Measurements from ENCODE around the gene RFTN1.

RFTN1 gene

GRCh38 chr3:16347548-16347947 lies 166.0 kb downstream of the RFTN1 start:
- Histone ChIP-seq H3K4ac (ENCODE audit: low read length) (no peak overlapping the region), H3K9me3 (replicated peaks in 1 of 2; ENCODE audit: control insufficient read depth in 2 of 2, insufficient read depth in 1 of 2, low read depth in 1 of 2, low read length in 2 of 2) (peaks cover 0 to 2% of the 10 kb centered on the region in 2 donors), H3K18ac (ENCODE audit: low read length) (no peak overlapping the region), H3K27me3 (ENCODE audit: control insufficient read depth in 3 of 3, insufficient read depth in 3 of 3, low read depth in 1 of 3, low read length in 3 of 3) (no peaks in the 10 kb centered on the region), H2BK12ac (ENCODE audit: low read length) (no peak overlapping the region), H2BK5ac (ENCODE audit: low read length) (no peak overlapping the region), H3K4me3 (ENCODE audit: low read length in 2 of 2) (no peak overlapping the region), H3K14ac (ENCODE audit: low read length) (no peak overlapping the region), H3K23ac (ENCODE audit: low read depth, low read length, poor library complexity) (no peak overlapping the region), H2BK120ac (ENCODE audit: low read depth, low read length) (no peak overlapping the region), H3K4me2 (ENCODE audit: insufficient read depth, low read length, poor library complexity, severe bottlenecking) (no peak overlapping the region), H3K4me1 (ENCODE audit: control insufficient read depth in 2 of 2, insufficient read depth in 1 of 2, low read depth in 1 of 2, low read length in 2 of 2) (peaks cover 5 to 6% of the 10 kb centered on the region in 2 donors), H3K9ac (ENCODE audit: low read depth, low read length, poor library complexity) (no peak overlapping the region), H3K79me1 (ENCODE audit: low read depth, low read length) (no peaks in the 10 kb centered on the region), H2AFZ (ENCODE audit: low read length) (no peak overlapping the region), H4K91ac (ENCODE audit: low read depth, low read length, poor library complexity) (no peak overlapping the region), H2BK15ac (ENCODE audit: low read length) (no peak overlapping the region), H3K27ac (replicated peaks; ENCODE audit: low read length) (no peak overlapping the region), H2AK5ac (ENCODE audit: low read depth, low read length) (no peak overlapping the region), H4K8ac (ENCODE audit: low read depth, low read length) (no peak overlapping the region), H3K36me3 (replicated peaks in 1 of 2; ENCODE audit: control insufficient read depth in 2 of 2, insufficient read depth in 2 of 2, low read length in 2 of 2) (peaks cover 4 to 7% of the 10 kb centered on the region in 2 donors)
- no peak for DNase-seq (ENCODE audit: low spot score)
- no CpG with 5 or more reads among the region's 4 CpGs for WGBS, 2 donors (ENCODE audit: extremely low coverage in 2 of 2, insufficient read length in 2 of 2, insufficient replicate concordance in 1 of 2)

GRCh38 chr3:16346413-16347081 lies 167.0 kb downstream of the RFTN1 start:
- no peak overlapping the region for H3K4ac ChIP-seq (ENCODE audit: low read length)
- H2BK120ac ChIP-seq (ENCODE audit: low read depth, low read length) = no peak overlapping the region
- peaks cover 0 to 2% of the 10 kb centered on the region in 2 donors for H3K9me3 ChIP-seq (replicated peaks in 1 of 2; ENCODE audit: control insufficient read depth in 2 of 2, insufficient read depth in 1 of 2, low read depth in 1 of 2, low read length in 2 of 2)
- H2BK5ac ChIP-seq (ENCODE audit: low read length) = no peak overlapping the region
- H3K4me3 ChIP-seq (ENCODE audit: low read length in 2 of 2) = no peak overlapping the region
- no peak overlapping the region for H3K18ac ChIP-seq (ENCODE audit: low read length)
- no peak overlapping the region for H2BK12ac ChIP-seq (ENCODE audit: low read length)
- no peak overlapping the region for H2BK15ac ChIP-seq (ENCODE audit: low read length)
- no peak overlapping the region for H3K23ac ChIP-seq (ENCODE audit: low read depth, low read length, poor library complexity)
- H2AK5ac ChIP-seq (ENCODE audit: low read depth, low read length) = no peak overlapping the region
- no peak overlapping the region for H4K91ac ChIP-seq (ENCODE audit: low read depth, low read length, poor library complexity)
- H4K8ac ChIP-seq (ENCODE audit: low read depth, low read length) = no peak overlapping the region
- no peak for DNase-seq (ENCODE audit: low spot score)
- H3K27ac ChIP-seq (replicated peaks; ENCODE audit: low read length) = no peak overlapping the region
- no peak overlapping the region for H3K14ac ChIP-seq (ENCODE audit: low read length)
- H3K79me1 ChIP-seq (ENCODE audit: low read depth, low read length) = no peaks in the 10 kb centered on the region
- no peaks in the 10 kb centered on the region for H3K27me3 ChIP-seq (ENCODE audit: control insufficient read depth in 3 of 3, insufficient read depth in 3 of 3, low read depth in 1 of 3, low read length in 3 of 3)
- H2AFZ ChIP-seq (ENCODE audit: low read length) = no peak overlapping the region
- no peak overlapping the region for H3K9ac ChIP-seq (ENCODE audit: low read depth, low read length, poor library complexity)
- H3K36me3 ChIP-seq (replicated peaks in 1 of 2; ENCODE audit: control insufficient read depth in 2 of 2, insufficient read depth in 2 of 2, low read length in 2 of 2) = peaks cover 4 to 7% of the 10 kb centered on the region in 2 donors
- WGBS, 2 donors (ENCODE audit: extremely low coverage in 2 of 2, insufficient read length in 2 of 2, insufficient replicate concordance in 1 of 2) = no CpG with 5 or more reads among the region's 7 CpGs
- peaks cover 5 to 6% of the 10 kb centered on the region in 2 donors for H3K4me1 ChIP-seq (ENCODE audit: control insufficient read depth in 2 of 2, insufficient read depth in 1 of 2, low read depth in 1 of 2, low read length in 2 of 2)
- no peak overlapping the region for H3K4me2 ChIP-seq (ENCODE audit: insufficient read depth, low read length, poor library complexity, severe bottlenecking)

- Histone ChIP-seq H4K8ac (ENCODE audit: low read depth, low read length) (no peak overlapping the region), H2BK12ac (ENCODE audit: low read length) (no peak overlapping the region), H4K91ac (ENCODE audit: low read depth, low read length, poor library complexity) (no peak overlapping the region), H2AFZ (ENCODE audit: low read length) (no peak overlapping the region), H3K27ac (replicated peaks; ENCODE audit: low read length) (no peak overlapping the region), H2AK5ac (ENCODE audit: low read depth, low read length) (no peak overlapping the region), H3K27me3 (ENCODE audit: control insufficient read depth in 3 of 3, insufficient read depth in 3 of 3, low read depth in 1 of 3, low read length in 3 of 3) (no peaks in the 10 kb centered on the region), H3K4me1 (ENCODE audit: control insufficient read depth in 2 of 2, insufficient read depth in 1 of 2, low read depth in 1 of 2, low read length in 2 of 2) (peaks cover 10 to 12% of the 10 kb centered on the region in 2 donors), H3K18ac (ENCODE audit: low read length) (no peak overlapping the region), H2BK5ac (ENCODE audit: low read length) (no peak overlapping the region), H3K4ac (ENCODE audit: low read length) (no peak overlapping the region), H3K4me2 (ENCODE audit: insufficient read depth, low read length, poor library complexity, severe bottlenecking) (no peak overlapping the region), H3K9ac (ENCODE audit: low read depth, low read length, poor library complexity) (no peak overlapping the region), H2BK120ac (ENCODE audit: low read depth, low read length) (no peak overlapping the region), H3K4me3 (ENCODE audit: low read length in 2 of 2) (no peak overlapping the region), H2BK15ac (ENCODE audit: low read length) (no peak overlapping the region), H3K79me1 (ENCODE audit: low read depth, low read length) (no peaks in the 10 kb centered on the region), H3K36me3 (replicated peaks in 1 of 2; ENCODE audit: control insufficient read depth in 2 of 2, insufficient read depth in 2 of 2, low read length in 2 of 2) (peaks cover 2 to 3% of the 10 kb centered on the region in 2 donors), H3K14ac (ENCODE audit: low read length) (no peak overlapping the region), H3K23ac (ENCODE audit: low read depth, low read length, poor library complexity) (no peak overlapping the region), H3K9me3 (replicated peaks in 1 of 2; ENCODE audit: control insufficient read depth in 2 of 2, insufficient read depth in 1 of 2, low read depth in 1 of 2, low read length in 2 of 2) (peaks cover 0 to 2% of the 10 kb centered on the region in 2 donors)
- DNase-seq (ENCODE audit: low spot score) = no peak
- no CpG with 5 or more reads among the region's 1 CpG for WGBS, 2 donors (ENCODE audit: extremely low coverage in 2 of 2, insufficient read length in 2 of 2, insufficient replicate concordance in 1 of 2)
Observed at GRCh38 chr3:16343101-16343500, 170.4 kb downstream of the RFTN1 start.

GRCh38 chr3:16338999-16339398 lies 174.5 kb downstream of the RFTN1 start:
- Histone ChIP-seq H3K27ac (replicated peaks; ENCODE audit: low read length) (no peak overlapping the region), H3K23ac (ENCODE audit: low read depth, low read length, poor library complexity) (no peak overlapping the region), H3K9me3 (replicated peaks in 1 of 2; ENCODE audit: control insufficient read depth in 2 of 2, insufficient read depth in 1 of 2, low read depth in 1 of 2, low read length in 2 of 2) (peaks cover 0 to 7% of the 10 kb centered on the region in 2 donors), H3K4me1 (ENCODE audit: control insufficient read depth in 2 of 2, insufficient read depth in 1 of 2, low read depth in 1 of 2, low read length in 2 of 2) (peaks cover 7 to 12% of the 10 kb centered on the region in 2 donors), H3K4ac (ENCODE audit: low read length) (no peak overlapping the region), H3K4me2 (ENCODE audit: insufficient read depth, low read length, poor library complexity, severe bottlenecking) (no peak overlapping the region), H2AK5ac (ENCODE audit: low read depth, low read length) (no peak overlapping the region), H3K79me1 (ENCODE audit: low read depth, low read length) (no peaks in the 10 kb centered on the region), H2BK5ac (ENCODE audit: low read length) (no peak overlapping the region), H2BK120ac (ENCODE audit: low read depth, low read length) (no peak overlapping the region), H3K27me3 (ENCODE audit: control insufficient read depth in 3 of 3, insufficient read depth in 3 of 3, low read depth in 1 of 3, low read length in 3 of 3) (no peaks in the 10 kb centered on the region), H2BK15ac (ENCODE audit: low read length) (no peak overlapping the region), H4K91ac (ENCODE audit: low read depth, low read length, poor library complexity) (no peak overlapping the region), H2BK12ac (ENCODE audit: low read length) (no peak overlapping the region), H3K14ac (ENCODE audit: low read length) (no peak overlapping the region), H4K8ac (ENCODE audit: low read depth, low read length) (no peak overlapping the region), H3K36me3 (replicated peaks in 1 of 2; ENCODE audit: control insufficient read depth in 2 of 2, insufficient read depth in 2 of 2, low read length in 2 of 2) (peaks cover 2 to 4% of the 10 kb centered on the region in 2 donors), H3K4me3 (ENCODE audit: low read length in 2 of 2) (no peak overlapping the region), H2AFZ (ENCODE audit: low read length) (no peak overlapping the region), H3K18ac (ENCODE audit: low read length) (no peak overlapping the region), H3K9ac (ENCODE audit: low read depth, low read length, poor library complexity) (no peak overlapping the region)
- no peak for DNase-seq (ENCODE audit: low spot score)
- no CpG with 5 or more reads among the region's 1 CpG for WGBS, 2 donors (ENCODE audit: extremely low coverage in 2 of 2, insufficient read length in 2 of 2, insufficient replicate concordance in 1 of 2)

Measured in neuronal stem cell (in vitro differentiated cells).